Activated CD4-positive, CD25-positive, alpha-beta regulatory T cell (primary cell): ENCODE data around the gene ZFYVE26.
"Not testable (repeated sequence)": the region's sequence is repeated elsewhere in the genome, so short reads cannot be mapped to it uniquely, and the experiment has no call there.

Source experiments
- DNase-seq, 4 experiments: peaks; one replicate each; lab custom pipeline; 2025; lab: John Stamatoyannopoulos, UW

Gene ZFYVE26

DNA sequence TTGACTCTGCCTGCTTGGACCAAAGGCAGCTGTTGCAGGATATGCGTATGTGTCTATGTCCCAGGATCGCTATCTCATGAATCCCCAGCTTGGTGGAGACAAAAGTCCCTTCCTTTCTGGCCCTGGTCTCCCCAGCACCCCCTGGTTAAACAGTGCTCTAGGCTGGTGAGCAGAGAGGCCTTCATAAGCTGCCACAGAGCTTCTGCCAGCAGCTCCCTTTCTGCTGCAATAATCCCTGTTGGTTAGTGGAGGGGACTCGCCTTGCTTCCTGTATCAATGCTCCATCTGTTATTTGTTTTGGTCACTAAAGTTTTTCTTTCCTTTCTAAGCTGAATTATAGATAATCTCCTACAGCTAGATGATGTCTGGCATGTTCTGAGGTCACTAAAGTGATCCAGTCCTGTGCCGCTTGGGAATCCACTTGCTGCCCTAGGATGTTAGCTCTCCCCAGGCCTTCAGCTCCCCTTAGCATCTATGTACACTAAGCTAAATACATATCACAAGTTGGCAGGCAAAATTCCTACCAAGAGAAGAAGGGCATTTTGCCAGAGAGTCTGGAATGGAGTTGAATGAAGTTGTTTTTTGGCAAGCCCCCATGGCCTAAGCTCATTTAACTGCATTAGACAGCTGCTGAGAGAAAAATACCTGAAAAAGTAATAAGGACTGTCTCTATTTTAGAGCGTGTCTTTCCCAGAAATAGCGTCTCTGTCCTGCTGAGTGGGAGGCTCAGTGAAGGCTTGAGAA lies 66.9 kb downstream of the ZFYVE26 start:
- no peak for DNase-seq

DNA sequence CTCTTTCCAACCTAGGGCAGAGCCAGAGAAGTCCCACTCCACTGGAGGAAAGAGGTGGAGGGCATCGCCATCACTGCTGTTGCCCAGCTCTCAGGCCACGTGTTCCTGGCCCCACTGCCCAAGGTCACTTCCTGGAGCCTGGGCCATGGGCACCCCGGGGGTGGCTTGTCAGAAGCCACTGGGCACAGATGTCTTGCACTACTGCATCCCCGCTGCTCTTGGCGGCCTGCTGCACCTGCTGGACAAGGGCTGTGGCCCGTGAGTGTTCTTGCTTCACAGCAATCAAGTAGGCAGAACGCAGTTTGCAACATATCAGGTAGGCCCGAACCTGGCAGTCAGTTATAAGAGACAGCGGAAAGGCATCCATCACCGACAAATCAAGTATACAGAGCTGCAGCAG lies 68.1 kb downstream of the ZFYVE26 start:
- no peak for DNase-seq

DNA sequence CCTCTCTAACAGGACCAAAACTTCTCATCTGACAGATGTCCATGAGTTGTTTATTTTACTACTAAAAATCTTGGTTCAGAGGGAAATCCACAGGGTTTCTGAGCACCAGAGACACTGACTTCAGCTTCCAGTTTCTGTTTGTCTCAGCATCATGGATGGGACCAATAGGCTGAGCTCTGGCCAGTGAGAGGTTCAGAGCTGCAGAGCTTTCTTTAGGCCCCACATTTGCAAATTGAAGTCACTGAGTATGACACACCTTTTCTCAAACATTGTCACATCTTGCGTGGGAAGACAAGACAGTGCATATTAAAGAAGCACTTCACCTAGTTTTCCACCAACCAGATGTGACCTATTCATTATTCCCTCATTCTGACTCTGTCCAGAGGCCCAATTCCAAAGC lies 69.5 kb downstream of the ZFYVE26 start:
- no peak for DNase-seq

DNA sequence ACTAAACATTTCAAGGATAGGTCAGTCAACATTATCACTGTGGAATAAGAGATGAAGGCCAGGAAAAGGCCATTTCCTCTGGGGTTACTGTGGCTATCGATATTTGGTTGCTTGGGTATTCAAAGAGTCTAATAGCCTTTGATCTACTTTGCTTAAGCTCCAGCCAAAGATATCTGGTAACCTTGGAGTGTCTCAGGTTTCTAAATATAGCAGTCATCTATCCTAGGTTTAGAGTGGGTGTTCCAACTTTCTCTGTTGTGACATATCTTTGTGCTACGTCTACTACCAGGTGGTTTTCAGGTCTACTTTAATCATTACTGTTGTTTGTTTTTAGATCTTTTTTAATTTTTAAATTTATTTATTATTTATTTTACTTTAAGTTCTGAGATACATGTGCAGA lies 72.3 kb downstream of the ZFYVE26 start:
- DNase-seq: no peak

DNA sequence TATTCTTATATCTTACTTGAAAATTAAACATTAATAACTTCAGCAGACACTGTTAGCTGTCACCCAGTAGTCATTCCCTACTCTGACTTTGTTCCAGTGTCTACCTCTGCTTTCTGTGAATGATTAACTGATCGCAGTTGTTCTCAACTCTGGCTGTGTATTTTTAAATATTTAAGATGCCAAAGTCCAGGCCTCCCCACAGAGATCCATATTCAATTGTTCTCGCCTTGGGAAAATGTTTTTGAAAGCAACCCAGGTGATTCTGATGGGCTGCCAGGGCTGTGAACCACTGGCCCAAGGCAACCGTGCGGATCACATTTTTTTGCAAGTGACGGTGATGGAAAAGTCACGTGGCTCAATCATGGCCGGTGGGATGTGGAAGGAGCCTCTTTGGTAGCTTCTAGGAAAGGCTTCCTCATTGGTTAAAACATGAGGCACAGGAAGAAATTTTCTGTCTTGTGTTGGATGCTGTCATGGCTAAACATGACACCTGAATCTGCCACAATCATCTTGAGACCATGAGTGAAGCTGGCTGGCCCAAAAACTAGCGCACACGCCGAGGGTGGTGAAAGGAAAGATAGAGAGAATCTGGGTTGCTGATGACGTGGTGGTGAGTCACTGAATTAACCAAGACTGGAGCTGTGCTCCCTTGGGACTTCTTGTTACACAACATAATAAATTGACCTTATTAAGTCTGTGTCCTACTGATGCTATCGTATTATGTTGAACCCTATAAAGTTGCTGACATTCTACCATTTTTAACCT lies 77.5 kb downstream of the ZFYVE26 start:
- DNase-seq: no peak

DNA sequence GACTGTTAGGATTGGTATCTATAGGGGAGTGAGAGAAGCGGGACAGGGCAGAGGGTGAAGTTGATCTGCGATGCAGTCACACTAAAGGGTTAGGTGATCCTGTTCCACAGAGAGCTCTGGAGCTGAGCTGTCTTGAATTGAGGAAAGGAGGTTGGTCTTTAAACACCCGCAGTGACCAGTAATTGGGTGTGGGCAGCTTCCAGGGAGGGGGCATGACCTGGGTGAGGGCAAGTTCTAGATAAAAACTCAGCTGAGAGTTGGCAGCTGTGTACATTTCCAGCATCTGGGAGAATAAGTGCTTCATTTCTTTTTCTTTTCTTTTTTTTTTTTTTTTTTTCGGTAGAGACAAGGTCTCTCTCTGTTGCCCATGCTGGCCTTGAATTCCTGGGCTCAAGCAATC lies 79.6 kb downstream of the ZFYVE26 start:
- DNase-seq: no peak

DNA sequence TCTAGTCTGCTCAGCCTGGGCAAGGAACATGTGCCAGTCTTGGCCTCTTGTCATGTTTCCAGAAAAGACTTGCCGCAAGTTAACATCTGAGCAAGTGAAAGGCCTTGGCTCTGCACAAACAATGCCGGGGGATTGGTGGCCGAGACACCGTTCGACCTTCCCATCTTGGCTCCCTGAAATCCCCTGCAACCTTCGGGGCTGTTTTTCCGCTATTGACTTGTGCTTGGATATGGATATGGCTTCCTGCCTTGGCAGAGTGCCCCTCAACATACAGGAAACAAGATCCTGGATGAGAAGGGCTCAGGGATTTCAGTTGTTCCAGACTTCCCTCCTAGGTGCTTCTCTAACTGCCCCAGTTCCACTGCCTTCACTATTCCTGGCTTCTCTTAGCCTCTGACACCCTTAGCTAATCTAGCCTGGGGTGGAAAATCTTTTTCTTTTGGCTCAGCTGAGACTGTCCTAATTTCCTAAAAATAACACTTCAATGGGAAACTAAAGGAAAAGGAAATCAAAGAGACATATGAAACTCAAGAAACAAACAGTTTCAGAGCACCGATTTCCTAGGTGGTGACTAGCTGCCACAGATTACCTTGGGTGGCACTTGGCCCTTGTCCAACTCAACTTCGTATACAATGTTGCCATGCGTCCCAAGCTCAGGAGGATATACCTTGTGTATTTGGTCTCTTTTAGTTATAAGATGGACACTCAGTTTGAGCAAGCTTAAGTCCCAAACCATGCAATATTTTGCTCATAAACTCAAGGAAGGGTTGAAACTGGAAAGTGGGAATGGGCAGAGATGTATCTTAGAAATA lies 80.8 kb downstream of the ZFYVE26 start:
- DNase-seq: no peak

DNA sequence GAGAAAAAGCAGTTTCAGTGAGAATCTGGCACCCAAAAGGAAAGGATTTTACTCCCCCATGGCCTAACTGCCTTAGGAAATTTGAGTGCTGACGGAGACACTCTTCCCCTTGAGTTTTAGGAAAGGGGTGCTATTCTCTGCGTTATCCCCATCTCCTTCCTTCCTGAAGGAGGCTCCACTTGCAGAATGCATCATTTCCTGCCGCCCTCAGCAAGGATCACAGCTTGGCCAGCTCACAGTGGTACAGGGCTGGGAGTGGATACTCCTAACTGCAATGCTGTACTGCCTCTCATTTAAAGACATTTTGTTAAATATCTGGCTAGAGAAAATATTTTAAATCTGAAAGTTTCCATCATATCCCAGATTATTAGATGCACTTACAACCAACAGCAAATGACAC lies 81.7 kb downstream of the ZFYVE26 start:
- no peak for DNase-seq

DNA sequence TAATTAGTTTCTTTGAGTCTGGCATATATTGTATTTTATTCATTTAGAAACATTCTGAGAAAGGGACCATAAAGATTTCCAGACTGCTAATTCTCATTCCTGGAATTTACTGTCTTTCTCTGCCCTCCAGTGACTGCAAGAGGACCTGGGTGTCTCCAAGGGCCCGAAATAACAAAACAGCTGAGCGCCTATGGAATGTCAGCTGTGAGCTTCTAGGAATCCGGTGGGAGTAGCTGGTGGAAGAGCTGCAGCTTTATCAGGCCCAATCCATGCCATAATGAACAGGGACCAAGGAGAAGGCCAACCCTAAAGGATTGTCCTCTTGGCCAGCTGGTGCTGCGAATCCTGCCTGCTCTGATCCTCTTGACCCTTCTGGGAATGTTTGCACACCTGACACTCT lies 82.8 kb downstream of the ZFYVE26 start:
- no peak for DNase-seq

DNA sequence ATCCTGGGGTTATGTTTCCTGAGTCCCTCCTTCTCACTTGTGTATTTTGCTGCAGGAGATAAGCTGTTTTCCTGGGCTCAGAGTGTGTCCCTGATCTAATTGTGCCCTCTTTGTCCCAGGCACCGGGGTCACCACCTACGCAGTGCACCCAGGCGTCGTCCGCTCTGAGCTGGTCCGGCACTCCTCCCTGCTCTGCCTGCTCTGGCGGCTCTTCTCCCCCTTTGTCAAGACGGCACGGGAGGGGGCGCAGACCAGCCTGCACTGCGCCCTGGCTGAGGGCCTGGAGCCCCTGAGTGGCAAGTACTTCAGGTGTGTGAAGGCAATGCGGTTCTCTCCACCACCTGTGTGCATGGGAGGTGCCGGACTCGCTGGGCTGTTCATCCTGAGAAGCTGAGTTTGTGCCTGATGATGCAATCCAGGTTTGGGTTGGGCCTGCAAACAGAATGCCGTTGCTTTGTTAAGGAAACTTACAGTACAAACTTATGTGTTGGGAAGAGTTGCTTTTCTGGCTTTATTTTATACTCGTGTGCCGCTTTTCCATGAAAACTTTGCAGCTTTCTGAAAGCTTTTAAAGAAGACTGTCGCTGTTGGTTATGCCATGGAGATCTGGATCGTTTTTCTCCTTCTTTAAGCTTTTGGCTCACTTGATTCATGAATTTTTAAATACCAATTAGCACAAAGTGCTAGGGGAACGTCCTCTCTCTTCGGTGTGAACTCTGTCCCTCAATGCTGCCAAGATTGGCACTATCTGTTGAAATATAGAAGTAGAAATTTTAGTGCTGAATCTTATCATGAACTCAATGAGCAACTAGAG lies 87.1 kb downstream of the ZFYVE26 start:
- DNase-seq: no peak

DNA sequence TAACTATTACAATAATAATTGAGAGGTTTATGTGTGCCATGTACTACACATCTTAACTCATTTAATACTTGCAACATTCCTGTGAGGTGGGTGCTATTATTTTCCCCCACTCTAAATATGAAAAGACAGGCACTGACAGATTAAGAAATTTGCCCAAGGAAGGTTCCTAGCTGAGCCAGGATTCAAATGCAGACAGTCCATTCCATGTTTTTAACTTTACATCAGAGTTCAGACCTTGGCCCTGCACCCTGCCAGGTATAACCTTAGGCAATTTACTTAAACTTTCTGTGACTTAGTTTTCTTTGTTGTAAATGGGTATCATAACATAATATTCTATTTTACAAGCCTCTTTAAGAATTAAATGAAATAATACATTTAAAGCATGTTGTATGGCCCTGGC lies 88.1 kb downstream of the ZFYVE26 start:
- DNase-seq: no peak

DNA sequence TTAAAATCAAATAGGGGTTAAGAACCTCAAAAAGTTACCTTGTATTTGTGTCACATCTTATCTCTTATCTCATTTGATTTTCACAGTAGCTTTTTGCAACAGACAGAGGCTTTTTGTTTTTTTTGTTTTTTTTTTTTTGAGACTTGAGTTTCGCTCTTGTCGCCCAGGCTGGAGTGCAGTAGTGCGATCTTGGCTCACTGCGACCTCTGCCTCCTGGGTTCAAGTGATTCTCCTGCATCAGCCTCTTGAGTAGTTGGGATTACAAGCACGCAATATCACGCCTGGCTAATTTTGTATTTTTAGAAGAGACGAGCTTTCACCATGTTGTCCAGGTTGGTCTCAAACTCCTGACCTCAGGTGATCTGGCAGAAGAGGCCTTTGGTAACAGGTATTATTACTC lies 89.0 kb downstream of the ZFYVE26 start:
- DNase-seq: no peak

DNA sequence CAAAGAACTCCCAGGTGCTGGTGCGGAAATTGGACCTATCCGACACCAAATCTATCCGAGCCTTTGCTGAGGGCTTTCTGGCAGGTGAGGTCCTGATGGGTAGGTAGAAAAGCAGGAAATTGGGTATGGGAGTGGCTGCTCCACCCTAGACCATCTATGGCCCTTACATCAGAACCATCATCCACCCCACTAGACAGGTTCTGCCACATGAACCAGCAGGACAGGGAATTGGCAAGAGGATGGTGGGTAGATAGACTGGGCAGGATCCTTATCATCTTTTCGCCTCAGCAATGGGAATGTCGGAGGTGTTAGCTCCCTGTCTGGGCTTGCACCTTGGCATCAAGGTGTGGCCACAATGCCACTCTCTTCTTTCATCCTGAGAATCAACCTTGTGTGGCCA lies 91.2 kb downstream of the ZFYVE26 start:
- DNase-seq: no peak

DNA sequence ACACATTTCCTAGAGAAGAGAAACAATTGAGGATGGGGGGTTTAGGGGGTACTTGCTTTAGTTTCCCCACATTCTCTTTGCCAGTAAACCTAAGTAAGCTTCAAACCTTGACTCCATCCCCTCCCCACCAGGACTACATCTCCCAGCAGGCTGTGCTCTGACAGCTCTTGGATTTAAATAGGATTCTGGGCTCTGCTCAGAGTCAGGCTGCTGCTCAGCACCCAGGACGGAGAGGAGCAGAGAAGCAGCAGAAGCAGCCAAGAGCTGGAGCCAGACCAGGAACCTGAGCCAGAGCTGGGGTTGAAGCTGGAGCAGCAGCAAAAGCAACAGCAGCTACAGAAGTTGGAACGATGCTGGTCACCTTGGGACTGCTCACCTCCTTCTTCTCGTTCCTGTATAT lies 94.1 kb downstream of the ZFYVE26 start:
- no peak for DNase-seq

DNA sequence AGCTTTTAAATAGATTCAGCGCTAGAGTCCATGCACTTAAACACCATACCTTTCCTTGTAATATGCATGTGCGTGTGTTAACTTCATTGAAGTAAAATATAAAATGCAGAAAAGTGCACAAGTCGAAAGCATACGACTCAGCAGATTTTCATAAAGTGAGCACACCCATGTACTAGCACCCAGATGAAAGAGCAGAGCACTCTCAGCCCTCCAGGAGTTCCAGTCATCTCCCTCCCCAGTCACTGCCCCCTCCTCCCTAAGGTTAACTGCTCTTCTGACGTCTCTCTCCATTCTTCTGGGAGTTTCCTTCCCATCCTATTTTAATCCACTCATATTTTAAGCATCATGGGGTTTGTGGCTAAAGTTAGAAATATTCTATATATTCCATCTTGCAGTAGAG lies 94.5 kb downstream of the ZFYVE26 start:
- no peak for DNase-seq

DNA sequence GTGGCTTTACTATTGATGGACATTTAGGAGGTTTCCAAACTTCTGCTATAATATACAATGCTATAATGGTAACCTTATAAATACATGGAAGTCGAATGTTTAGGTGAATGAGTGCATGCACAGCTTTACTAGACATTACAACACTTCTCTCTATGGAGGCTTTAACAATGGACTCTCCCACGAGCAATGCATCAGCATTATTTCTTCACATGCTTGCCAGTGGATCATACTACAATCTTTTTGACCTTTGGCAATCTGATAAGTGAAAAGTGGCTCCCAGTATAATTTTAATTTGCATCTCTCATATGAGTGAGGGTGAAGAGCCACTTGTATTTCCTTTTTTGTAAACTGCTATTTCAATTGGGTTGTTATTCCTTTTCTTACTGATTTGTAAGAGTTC lies 96.5 kb downstream of the ZFYVE26 start:
- no peak for DNase-seq

DNA sequence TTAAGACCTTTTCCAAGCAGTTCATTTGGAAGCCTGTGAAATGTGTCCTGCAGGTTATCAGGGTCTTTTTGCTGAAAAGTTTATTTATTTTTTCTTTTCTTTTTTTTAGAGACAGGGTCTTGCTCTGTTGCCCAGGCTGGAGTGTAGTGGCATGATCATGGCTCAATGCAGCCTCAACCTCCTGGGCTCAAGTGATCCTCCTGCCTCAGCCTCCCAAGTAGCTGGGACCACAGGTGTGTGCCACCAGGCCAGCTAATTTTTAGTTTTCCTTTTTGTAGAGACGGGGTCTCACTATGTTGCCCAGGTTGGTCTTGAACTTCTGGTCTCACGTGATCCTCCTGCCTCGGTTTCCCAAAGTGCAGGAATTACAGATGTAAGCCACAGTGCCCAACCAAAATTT lies 97.0 kb downstream of the ZFYVE26 start:
- not testable (repeated sequence) for DNase-seq

DNA sequence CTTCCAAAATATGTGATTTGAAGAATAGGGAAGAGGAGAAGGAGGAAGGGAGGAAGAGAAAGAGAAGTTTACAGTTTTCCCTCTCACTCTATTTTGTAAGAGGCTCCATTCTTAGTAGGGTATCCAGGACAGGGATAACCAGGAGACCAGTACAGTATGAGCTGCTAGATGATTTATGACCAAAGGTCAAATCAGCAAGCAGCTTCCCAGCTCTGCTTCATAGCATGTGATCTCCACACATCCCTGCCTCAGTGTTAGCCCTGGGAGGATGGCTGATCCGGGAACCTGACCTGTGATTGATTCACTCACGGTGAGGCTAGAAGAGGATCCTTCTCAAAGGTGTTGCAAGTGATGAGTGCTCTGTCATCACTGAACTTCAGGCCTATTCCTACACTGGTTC lies 98.1 kb downstream of the ZFYVE26 start:
- DNase-seq: no peak

DNA sequence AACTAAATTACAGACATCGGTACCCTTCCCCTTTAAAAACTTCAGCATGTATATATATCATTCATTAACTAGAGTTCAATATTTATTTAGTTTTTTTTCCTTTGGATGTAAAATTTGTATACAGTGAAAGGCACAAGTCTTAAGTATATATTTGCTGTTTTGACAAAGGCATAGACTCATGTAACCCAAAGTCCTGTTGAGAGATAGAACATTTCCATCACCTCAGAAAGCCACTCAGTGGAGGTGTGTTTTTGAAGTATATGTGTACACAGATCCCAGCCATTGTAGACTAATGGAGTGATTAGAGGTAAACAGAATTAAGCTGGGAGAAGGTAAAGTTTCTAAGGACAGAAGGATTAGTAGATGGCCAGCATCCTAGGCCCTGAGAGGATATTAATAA lies 99.3 kb downstream of the ZFYVE26 start:
- no peak for DNase-seq

DNA sequence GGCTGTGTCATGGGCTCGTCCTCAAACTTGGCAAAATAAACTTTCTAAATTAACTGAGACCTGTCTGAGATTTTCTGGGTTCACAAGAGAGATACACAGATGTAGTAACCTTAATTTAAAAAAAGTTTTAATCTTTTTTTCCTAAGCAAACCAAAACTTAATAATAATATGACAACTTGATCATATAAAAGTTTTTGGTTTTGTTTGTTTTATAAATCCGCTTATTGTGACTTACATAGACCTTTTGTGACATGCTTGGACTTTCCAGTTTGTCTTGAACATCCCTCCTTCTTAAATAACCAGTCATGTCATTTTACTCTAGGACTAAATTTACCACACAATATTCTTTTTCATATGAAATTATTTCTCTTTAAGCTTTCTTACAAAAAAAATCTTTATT lies 106.2 kb downstream of the ZFYVE26 start:
- DNase-seq: no peak

DNA sequence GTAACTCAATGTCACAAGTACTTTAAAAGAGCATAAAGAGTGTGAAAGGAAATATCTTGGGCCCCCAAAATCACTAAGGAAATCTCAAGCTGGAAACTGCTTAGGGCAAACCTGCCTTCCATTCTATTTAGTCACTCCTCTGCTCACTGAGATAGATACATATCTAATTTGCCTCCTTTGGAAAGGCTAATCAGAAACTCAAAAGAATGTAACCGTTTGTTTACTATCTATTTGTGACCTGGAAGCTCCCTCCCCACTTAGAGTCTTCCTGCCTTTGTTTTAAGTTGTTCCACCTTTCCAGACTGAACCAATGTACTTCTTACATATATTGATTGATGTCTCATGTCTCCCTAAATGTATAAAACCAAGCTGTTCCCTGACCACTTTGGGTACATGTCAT lies 106.6 kb downstream of the ZFYVE26 start:
- not testable (repeated sequence) for DNase-seq

DNA sequence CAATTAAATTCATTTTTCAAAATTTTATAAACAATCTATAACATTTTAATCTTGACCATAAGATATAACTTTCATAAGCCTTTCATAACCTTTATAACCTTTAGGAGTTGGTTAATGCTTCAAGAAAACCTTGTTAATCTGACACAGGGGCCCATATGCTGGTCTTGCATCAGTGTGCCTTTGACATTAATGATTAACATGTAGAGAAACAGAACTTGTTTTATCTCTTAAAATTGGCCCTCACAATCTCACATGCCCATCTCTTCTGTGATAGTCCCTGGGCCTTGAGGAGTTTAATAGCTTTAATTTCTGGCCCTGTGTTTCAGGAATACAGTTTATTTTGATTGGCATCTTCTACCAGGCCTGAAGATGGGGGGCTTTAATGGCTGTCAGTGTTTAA lies 107.0 kb downstream of the ZFYVE26 start:
- not testable (repeated sequence) for DNase-seq
